GM18508 (cell line): ENCODE data around the gene CNBP.
A peak's percentile ranks its signal among the peaks of the same experiment; 100 is the strongest.
"Not testable (repeated sequence)": the region's sequence is repeated elsewhere in the genome, so short reads cannot be mapped to it uniquely, and the experiment has no call there.

Experiments
- ATAC-seq: cut with Tn5 transposase; IDR thresholded peaks from one replicate; pipeline ENCODE4 v1.9.1; 2021; ENCODE audit warnings: moderate number of reproducible peaks; ENCODE audit not compliant: insufficient read depth, unreplicated experiment

Gene CNBP

GRCh38 chr3:129185783-129186182 is 2.1 kb upstream of the CNBP start:
- no peak for ATAC-seq

GRCh38 chr3:129184784-129185542 is 1.3 kb upstream of the CNBP start:
- not testable (repeated sequence) for ATAC-seq

GRCh38 chr3:129184396-129184657 is 631 bp upstream of the CNBP start:
- ATAC-seq, result no peak

GRCh38 chr3:129182390-129183185 is 1.1 kb downstream of the CNBP start:
- no peak for ATAC-seq

- no peak for ATAC-seq
Measured at GRCh38 chr3:129181819-129182218, 1.9 kb downstream of the CNBP start.

- ATAC-seq, result no peak
Measured at GRCh38 chr3:129180461-129180860, 3.2 kb downstream of the CNBP start.

- ATAC-seq, result no peak
Measured at GRCh38 chr3:129176051-129176450, 7.6 kb downstream of the CNBP start.

- ATAC-seq, result no peak
Measured at GRCh38 chr3:129173725-129174124, 10.0 kb downstream of the CNBP start.

- ATAC-seq, result no peak
Measured at GRCh38 chr3:129173206-129173605, 10.5 kb downstream of the CNBP start.

GRCh38 chr3:129166579-129167332 is 16.9 kb downstream of the CNBP start:
- ATAC-seq, result no peak

- not testable (repeated sequence) for ATAC-seq
Measured at GRCh38 chr3:129165594-129165993, 18.1 kb downstream of the CNBP start.

GRCh38 chr3:129164500-129164899 is 19.2 kb downstream of the CNBP start:
- no peak for ATAC-seq

- ATAC-seq, result no peak
Measured at GRCh38 chr3:129162729-129163579, 20.7 kb downstream of the CNBP start.

GRCh38 chr3:129161860-129162271 is 21.8 kb downstream of the CNBP start:
- ATAC-seq, result no peak

- peak; percentile 47 for ATAC-seq
Measured at GRCh38 chr3:129160891-129161859, 22.5 kb downstream of the CNBP start, which contains the start of gene ISY1. ISY1 (minus strand) TSS chr3:129161063; CDS start chr3:129160975, 88 bp downstream.

GRCh38 chr3:129144786-129145185 is 38.9 kb downstream of the CNBP start:
- no peak for ATAC-seq

- not testable (repeated sequence) for ATAC-seq
Measured at GRCh38 chr3:129141011-129141410, 42.7 kb downstream of the CNBP start.

- ATAC-seq, result no peak
Measured at GRCh38 chr3:129139911-129140310, 43.8 kb downstream of the CNBP start.

- not testable (repeated sequence) for ATAC-seq
Measured at GRCh38 chr3:129136275-129136674, 47.4 kb downstream of the CNBP start.
